Measurements from ENCODE around the gene DDO.
"Not testable (repeated sequence)": the region's sequence is repeated elsewhere in the genome, so short reads cannot be mapped to it uniquely, and the experiment has no call there.

Gene DDO

GRCh38 chr6:110352563-110353262, 62.7 kb downstream of the DDO start:
- Histone ChIP-seq H3K4me3 (ENCODE audit: low read depth in 1 of 5, low read length in 5 of 5) (no peak overlapping the region), H3K27ac (ENCODE audit: low read depth, low read length) (no peak overlapping the region), H3K9me3 (ENCODE audit: control insufficient read depth in 5 of 5, low read length in 5 of 5) (no peaks in the 10 kb centered on the region), H3K27me3 (ENCODE audit: control insufficient read depth in 5 of 5, insufficient read depth in 4 of 5, low read length in 5 of 5) (peaks cover 5 to 15% (median 9%) of the 10 kb centered on the region in 5 donors), H3K9ac (ENCODE audit: low read length in 5 of 5) (no peak overlapping the region), H3K4me1 (ENCODE audit: control insufficient read depth in 5 of 5, insufficient read depth in 5 of 5, low read length in 5 of 5) (peaks cover 0 to 7% (median 6%) of the 10 kb centered on the region in 5 donors), H3K36me3 (ENCODE audit: control insufficient read depth in 5 of 5, insufficient read depth in 5 of 5, low read length in 5 of 5) (no peaks in the 10 kb centered on the region)

GRCh38 chr6:110351986-110352385, 63.4 kb downstream of the DDO start:
- H3K9me3 ChIP-seq (ENCODE audit: control insufficient read depth in 5 of 5, low read length in 5 of 5) = no peaks in the 10 kb centered on the region
- H3K4me1 ChIP-seq (ENCODE audit: control insufficient read depth in 5 of 5, insufficient read depth in 5 of 5, low read length in 5 of 5) = no peaks in the 10 kb centered on the region
- no peak overlapping the region for H3K4me3 ChIP-seq (ENCODE audit: low read depth in 1 of 5, low read length in 5 of 5)
- H3K36me3 ChIP-seq (ENCODE audit: control insufficient read depth in 5 of 5, insufficient read depth in 5 of 5, low read length in 5 of 5) = no peaks in the 10 kb centered on the region
- H3K27ac ChIP-seq (ENCODE audit: low read depth, low read length) = no peak overlapping the region
- H3K9ac ChIP-seq (ENCODE audit: low read length in 5 of 5) = no peak overlapping the region
- H3K27me3 ChIP-seq (ENCODE audit: control insufficient read depth in 5 of 5, insufficient read depth in 4 of 5, low read length in 5 of 5) = peaks cover 0 to 9% (median 3%) of the 10 kb centered on the region in 5 donors

GRCh38 chr6:110351546-110351945, 63.8 kb downstream of the DDO start:
- H3K4me3 ChIP-seq (ENCODE audit: low read depth in 1 of 5, low read length in 5 of 5) = no peak overlapping the region
- no peaks in the 10 kb centered on the region for H3K36me3 ChIP-seq (ENCODE audit: control insufficient read depth in 5 of 5, insufficient read depth in 5 of 5, low read length in 5 of 5)
- H3K27me3 ChIP-seq (ENCODE audit: control insufficient read depth in 5 of 5, insufficient read depth in 4 of 5, low read length in 5 of 5) = peaks cover 0 to 4% (median 0%) of the 10 kb centered on the region in 5 donors
- no peaks in the 10 kb centered on the region for H3K4me1 ChIP-seq (ENCODE audit: control insufficient read depth in 5 of 5, insufficient read depth in 5 of 5, low read length in 5 of 5)
- H3K9me3 ChIP-seq (ENCODE audit: control insufficient read depth in 5 of 5, low read length in 5 of 5) = no peaks in the 10 kb centered on the region
- no peak overlapping the region for H3K9ac ChIP-seq (ENCODE audit: low read length in 5 of 5)
- no peak overlapping the region for H3K27ac ChIP-seq (ENCODE audit: low read depth, low read length)

GRCh38 chr6:110350593-110350992, 64.8 kb downstream of the DDO start:
- H3K27ac ChIP-seq (ENCODE audit: low read depth, low read length); H3K27me3 ChIP-seq (ENCODE audit: control insufficient read depth in 5 of 5, insufficient read depth in 4 of 5, low read length in 5 of 5); H3K4me3 ChIP-seq (ENCODE audit: low read depth in 1 of 5, low read length in 5 of 5); H3K9ac ChIP-seq (ENCODE audit: low read length in 5 of 5); H3K36me3 ChIP-seq (ENCODE audit: control insufficient read depth in 5 of 5, insufficient read depth in 5 of 5, low read length in 5 of 5); H3K4me1 ChIP-seq (ENCODE audit: control insufficient read depth in 5 of 5, insufficient read depth in 5 of 5, low read length in 5 of 5); H3K9me3 ChIP-seq (ENCODE audit: control insufficient read depth in 5 of 5, low read length in 5 of 5): not testable (repeated sequence)

- Histone ChIP-seq H3K27me3 (ENCODE audit: control insufficient read depth in 5 of 5, insufficient read depth in 4 of 5, low read length in 5 of 5) (peaks cover 0 to 3% (median 0%) of the 10 kb centered on the region in 5 donors), H3K27ac (ENCODE audit: low read depth, low read length) (no peak overlapping the region), H3K9ac (ENCODE audit: low read length in 5 of 5) (no peak overlapping the region), H3K4me1 (ENCODE audit: control insufficient read depth in 5 of 5, insufficient read depth in 5 of 5, low read length in 5 of 5) (no peaks in the 10 kb centered on the region), H3K36me3 (ENCODE audit: control insufficient read depth in 5 of 5, insufficient read depth in 5 of 5, low read length in 5 of 5) (no peaks in the 10 kb centered on the region), H3K4me3 (ENCODE audit: low read depth in 1 of 5, low read length in 5 of 5) (no peak overlapping the region), H3K9me3 (ENCODE audit: control insufficient read depth in 5 of 5, low read length in 5 of 5) (no peaks in the 10 kb centered on the region)
These were observed 66.2 kb downstream of the DDO start for GRCh38 chr6:110348961-110349690.

GRCh38 chr6:110345025-110345424, 70.3 kb downstream of the DDO start:
- H3K27ac ChIP-seq (ENCODE audit: low read depth, low read length) = no peak overlapping the region

GRCh38 chr6:110342759-110343158, 72.6 kb downstream of the DDO start:
- H3K27ac ChIP-seq (ENCODE audit: low read depth, low read length) = no peak overlapping the region
- no peaks in the 10 kb centered on the region for H3K27me3 ChIP-seq (ENCODE audit: control insufficient read depth in 5 of 5, insufficient read depth in 4 of 5, low read length in 5 of 5)
- no peak overlapping the region for H3K4me3 ChIP-seq (ENCODE audit: low read depth in 1 of 5, low read length in 5 of 5)
- H3K4me1 ChIP-seq (ENCODE audit: control insufficient read depth in 5 of 5, insufficient read depth in 5 of 5, low read length in 5 of 5) = peaks cover 0 to 1% (median 0%) of the 10 kb centered on the region in 5 donors
- H3K36me3 ChIP-seq (ENCODE audit: control insufficient read depth in 5 of 5, insufficient read depth in 5 of 5, low read length in 5 of 5) = no peaks in the 10 kb centered on the region
- H3K9ac ChIP-seq (ENCODE audit: low read length in 5 of 5) = no peak overlapping the region
- H3K9me3 ChIP-seq (ENCODE audit: control insufficient read depth in 5 of 5, low read length in 5 of 5) = no peaks in the 10 kb centered on the region

More at GRCh38 chr6:110345025-110345424, 70.3 kb downstream of the DDO start:
- Histone ChIP-seq H3K4me1 (ENCODE audit: control insufficient read depth in 5 of 5, insufficient read depth in 5 of 5, low read length in 5 of 5) (no peaks in the 10 kb centered on the region), H3K27me3 (ENCODE audit: control insufficient read depth in 5 of 5, insufficient read depth in 4 of 5, low read length in 5 of 5) (peaks cover 0 to 3% (median 0%) of the 10 kb centered on the region in 5 donors), H3K36me3 (ENCODE audit: control insufficient read depth in 5 of 5, insufficient read depth in 5 of 5, low read length in 5 of 5) (no peaks in the 10 kb centered on the region), H3K9me3 (ENCODE audit: control insufficient read depth in 5 of 5, low read length in 5 of 5) (no peaks in the 10 kb centered on the region), H3K4me3 (ENCODE audit: low read depth in 1 of 5, low read length in 5 of 5) (no peak overlapping the region), H3K9ac (ENCODE audit: low read length in 5 of 5) (no peak overlapping the region)
